GM19035 (cell line): ENCODE results near the gene PSMD3.

ENCODE experiments used
- ATAC-seq: cut with Tn5 transposase; IDR thresholded peaks from one replicate; pipeline ENCODE4 v1.9.1; 2021; ENCODE audit not compliant: unreplicated experiment

PSMD3 gene

DNA sequence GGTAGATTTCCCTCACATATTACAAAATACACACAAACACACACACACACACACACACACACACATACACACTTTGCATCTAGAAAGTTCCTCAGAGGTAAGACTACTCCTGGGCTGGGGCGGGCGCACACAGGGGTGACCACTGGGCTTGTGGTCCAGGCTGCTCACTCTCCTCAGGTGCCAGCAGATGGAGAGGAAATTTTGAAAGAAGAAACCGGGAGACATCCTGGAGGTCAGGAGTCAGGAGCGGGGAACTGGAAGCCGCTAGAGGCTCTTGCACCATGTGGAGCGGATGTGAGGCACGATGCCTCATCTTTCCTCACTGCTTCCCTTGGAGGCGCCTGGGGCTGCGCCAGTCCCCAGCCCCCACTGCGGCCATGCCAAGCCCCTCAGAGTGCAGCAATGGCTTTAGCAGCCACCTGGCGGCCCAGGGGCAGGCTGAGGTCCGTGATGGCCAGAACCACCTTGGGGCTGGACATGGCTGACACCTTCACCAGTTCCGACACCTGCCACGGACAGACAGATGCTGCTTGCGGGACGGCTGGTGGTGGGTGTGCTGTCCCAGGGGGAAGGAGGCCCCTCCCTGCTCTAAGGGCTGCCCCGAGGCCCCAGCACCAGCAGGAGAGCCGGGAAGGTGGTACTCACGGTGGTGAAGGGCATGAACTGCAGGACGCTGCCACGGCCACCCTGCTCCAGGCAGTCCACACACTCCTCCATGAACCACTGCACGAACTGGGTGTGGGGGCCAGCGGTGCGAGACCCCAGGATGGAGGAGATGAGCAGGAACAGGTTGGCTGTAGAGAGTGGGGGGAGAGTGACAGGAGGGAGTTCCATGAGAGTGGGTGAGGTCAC is 38.8 kb downstream of the PSMD3 start:
- ATAC-seq: no peak

DNA sequence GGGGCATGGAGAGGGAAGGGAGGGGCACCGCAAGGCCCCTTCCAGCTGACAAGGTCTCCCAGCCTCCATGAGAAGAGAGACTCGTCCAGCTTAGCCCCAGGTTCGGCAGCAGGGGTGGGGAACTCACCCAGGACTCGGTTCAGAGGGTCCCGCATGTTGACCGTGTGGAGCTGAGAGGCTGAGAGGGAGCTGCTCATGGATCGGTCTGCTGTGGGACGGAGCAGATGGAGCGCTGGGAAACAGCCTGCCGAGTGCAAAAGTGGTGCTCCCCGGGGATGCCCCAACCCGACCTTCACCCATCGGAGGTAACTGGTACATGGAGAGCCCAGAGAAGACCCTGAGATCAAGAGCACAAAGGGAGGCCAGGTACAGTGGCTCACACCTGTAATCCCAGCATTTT is 39.5 kb downstream of the PSMD3 start:
- no peak for ATAC-seq

DNA sequence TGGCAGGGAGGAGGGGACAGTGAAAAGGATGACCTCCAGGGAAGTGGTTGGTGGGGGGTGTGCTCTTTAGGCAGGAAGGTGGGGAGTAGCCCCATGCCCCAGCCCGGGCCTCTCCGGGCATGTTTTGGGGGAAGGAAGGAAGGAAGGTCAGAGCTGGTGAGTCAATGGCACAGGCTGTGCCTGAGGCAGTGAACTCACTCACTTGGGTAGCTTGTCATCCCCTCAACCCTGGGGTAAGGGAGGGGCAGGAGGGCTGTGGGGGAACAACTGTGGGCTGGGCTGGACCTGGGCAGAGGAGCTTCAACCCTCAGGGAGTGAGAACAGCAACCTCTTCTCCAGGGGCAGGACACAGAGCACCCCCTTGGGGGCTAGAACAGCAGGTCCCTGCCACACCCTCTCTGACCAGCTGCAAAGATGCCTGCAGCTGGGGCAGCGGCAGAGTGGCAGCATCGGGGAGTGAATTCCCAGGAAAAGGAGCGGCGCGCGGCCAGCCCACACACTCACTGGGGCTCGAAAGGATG is 40.9 kb downstream of the PSMD3 start:
- no peak for ATAC-seq

DNA sequence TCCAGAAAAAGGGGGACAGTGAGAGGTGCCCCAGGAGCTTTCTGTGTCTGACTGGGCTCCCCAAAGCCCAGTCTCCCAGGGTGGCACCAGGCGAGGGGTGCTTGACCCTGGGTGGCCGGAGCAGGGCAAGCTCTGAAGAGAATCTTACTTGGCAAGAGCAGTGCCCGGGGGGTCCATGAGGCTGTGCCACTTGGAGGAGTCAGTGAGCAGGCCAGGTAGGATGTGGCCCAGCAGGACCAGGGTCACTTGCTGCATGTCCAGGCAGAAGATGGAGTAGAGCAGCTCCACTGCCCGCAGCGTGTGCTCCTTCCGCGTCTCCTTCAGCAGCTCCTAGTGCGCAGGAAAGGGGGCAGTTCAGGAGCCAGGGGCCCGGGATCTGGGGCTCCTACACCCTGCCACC is 41.9 kb downstream of the PSMD3 start:
- ATAC-seq: no peak

DNA sequence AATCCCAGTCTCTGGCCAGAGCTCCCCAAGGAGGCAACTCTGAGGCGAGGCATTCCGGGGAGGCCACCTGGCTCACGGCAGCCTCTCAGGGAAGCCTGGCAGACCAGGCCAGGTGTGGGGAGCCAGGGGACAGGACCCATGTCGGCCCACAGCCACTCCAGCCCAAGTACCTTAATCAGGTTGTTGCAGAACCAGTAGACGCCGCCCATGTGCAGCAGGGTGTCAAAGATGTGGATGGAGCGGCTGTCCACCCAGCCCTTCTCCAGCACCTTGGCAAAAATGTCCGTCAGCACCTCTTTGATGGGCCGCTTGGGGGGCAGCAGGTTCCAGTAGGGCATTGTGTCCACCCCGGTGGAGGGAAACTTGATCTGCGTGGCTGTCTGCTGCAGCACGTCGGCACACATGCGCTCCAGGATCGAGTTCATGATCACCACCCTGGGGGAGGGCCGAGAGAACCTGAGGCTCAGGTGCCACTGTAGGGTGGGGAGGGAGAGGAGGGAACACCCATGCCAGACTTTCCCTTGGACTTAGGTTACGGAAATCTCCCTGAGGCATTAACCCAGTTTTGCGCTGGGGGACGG is 42.4 kb downstream of the PSMD3 start:
- no peak for ATAC-seq

DNA sequence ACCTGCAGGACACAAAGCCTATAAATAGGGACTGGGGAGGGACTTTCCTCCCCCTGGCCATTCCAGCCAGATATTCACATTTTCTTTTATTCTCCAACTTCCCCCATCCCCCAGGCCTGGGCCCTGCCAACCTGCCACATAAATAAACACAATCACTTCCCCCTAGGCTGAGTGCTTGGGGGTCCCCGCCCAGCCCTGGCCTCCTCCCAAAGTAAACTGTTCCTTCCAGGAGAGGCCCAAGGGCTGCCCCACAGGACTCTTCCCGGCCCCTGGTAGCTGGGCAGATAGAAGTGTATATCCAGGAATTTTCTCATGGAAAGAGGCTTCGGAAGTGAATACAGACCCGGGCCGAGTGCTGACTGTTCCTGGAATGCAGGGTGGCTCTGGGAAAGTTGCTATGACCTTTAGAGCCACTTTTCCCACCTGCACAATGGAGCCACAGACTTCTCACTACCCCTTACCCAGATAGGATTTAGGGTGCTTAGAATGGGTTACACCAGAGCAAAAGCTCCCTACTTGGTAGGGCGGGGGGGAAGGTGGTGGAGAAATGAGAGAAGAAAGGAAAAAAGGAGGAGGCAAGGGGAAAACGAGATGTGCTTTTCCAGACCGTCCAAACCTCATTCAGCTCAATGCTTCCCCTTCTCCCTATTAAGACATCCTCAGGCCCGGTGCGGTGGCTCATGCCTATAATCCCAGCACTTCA is 43.1 kb downstream of the PSMD3 start:
- no peak for ATAC-seq

DNA sequence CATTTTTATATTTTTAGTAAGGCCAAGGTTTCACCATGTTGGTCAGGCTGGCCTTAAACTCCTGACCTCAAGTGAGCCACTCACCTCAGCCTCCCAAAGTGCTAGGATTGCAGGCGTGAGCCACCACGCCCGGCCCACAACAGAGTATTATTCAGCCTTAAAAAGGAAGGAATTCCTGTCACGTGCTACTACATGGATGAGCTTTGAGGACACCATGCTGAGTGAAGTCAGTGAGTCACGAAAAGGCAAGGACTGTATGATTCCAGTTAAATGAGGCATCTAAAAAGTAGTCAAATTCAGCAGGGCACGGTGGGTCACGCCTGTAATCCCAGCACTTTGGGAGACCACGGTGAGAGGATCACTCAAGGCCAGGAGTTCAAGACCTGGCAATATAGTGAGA is 44.3 kb downstream of the PSMD3 start:
- no peak for ATAC-seq

DNA sequence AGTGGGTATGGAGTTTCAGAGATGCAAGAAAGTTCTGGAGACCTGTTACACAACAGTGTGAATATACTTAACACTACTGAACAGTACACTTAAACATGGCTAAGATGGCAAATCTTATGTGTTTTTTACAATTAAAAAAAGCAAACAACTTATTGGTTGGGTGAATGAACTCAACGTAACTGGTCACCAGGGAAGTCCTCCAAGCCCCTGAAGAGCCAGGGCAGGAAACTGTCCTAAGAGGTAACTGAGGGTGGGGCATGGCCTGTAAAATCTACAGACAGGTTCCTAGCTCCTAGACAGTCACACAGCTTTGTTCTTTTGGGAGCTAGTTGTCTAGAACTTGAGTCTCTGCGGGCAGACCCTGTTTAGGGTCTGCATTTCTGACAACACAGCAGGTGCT is 45.0 kb downstream of the PSMD3 start:
- no peak for ATAC-seq

DNA sequence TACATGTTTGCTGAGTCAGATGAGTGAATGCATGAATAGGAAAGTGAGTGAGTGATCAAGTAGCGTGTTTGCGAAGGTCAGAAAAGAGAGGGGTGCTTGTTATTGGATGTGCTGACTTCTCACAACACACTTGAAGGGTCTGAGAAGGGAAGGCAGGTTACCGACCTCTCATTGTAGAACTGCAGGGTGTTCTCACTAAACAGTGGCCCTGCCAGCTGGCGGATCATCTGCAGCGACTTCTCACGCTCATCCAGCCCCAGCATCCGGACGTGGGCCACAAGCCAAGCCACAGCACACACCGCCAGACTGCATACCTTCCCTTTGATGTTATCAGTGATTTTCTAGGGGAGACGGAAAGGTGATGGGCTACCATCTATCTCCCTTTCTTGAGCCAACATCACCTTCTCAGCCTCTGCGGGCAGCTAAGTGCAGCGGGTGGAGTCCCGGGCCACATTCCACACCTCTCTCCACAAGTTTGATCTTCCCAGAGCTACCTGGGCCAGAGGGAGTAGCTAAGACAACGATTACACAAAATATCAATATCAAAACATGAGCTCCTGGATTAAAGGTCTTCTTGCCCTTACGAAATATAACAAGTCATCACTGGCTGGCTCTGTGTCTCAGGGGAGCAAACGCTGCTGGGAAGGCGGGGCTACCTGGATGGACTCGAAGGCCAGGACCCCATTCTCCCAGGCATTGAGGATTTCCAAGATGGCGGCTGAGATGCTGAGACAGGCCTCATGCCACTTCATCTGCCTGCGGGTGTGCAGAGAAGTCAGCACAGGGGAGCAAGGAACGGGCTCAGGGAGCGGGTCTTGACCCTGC is 45.6 kb downstream of the PSMD3 start:
- no peak for ATAC-seq

DNA sequence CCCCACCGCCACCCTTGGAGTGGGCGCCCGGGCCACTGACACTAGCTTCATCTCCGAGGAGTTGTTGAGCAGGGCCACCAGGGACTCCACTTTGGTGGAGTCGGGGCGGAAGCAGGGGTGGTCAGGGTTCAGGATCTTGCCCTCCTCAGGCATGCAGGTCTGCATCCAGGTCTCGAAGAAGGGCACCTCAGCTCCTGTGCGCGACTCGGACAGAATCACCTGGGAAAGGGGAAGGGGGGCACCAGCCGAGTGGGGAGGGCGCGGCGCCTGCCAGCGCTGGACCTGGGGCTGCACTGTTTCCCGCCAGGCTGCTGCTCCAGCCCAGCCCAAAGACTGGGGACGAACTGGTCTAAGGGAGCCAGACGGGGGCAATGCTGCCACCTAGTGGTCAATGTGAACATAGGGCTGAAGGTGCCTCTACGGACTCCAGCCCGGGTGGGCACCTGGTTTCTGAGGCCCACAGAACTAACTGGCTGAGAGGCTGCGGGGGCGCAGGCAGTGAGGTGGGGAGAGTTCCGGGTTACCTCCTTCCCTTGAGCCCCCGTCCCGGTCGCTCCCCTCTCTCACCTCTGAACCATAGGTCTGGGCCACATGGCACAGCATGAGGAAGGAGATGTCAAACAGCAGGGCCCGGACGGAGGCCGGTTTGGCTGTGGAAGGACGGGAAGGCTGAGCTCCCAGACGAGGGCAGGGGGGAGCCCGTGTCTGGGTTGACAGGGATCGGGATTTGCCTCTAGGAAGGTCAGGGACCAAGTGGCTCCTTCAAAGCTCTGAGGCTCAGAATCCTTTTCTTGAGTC is 46.4 kb downstream of the PSMD3 start:
- no peak for ATAC-seq

DNA sequence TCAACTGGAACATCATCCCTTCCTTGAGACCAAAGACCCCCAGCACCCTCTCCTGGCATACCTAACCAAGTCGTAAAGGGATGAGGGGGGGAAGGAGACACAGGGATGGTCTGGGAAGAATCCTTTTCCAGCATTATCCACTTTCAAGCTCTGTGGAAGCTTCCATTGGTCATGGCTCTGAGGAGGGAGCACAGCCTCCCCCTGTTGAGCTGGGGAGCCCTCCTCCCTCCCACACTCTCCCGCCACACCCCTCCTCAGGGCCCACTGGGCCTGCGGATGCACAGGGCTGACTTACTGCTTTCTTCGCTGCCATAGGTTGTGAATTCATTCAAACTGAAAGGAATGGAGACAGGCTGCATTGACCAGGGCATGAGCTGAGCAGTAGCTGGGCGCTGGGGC is 47.0 kb downstream of the PSMD3 start:
- no peak for ATAC-seq

DNA sequence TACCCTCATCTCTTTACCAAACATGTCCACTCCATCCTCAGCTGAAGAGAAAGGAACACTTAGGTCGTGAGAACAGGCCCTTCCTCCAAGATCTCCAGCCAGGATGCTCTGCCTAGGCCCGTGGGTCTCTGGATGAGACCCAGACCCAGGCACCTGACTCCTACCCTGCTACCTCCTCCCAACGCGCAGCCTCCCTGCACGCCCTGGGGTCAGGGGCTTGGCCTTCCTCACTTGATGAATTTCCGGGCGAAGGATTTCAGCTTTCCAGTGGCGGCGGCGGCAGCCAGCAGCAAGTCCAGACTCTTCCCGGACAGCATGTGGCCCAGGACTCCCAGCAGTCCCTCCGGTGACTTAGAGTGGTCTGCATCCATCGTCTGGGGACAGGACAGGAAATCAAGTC is 48.0 kb downstream of the PSMD3 start:
- no peak for ATAC-seq

DNA sequence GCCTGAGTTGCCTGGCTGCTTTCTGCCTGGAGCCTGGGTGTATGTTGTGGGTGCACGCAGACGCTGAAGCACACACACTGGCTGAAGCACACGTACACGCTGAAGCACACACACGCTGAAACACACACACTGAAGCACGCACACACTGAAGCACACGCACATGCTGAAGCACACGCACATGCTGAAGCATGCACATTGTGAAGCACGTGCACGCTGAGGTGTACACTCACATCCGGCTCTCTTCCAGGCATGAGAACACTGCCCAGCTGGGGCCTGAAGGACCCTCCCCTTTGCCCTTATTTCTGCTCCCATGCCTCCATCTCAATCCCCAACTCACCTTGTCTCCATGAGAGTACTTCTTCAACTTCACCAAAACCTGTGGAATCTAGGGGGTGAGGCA is 51.1 kb downstream of the PSMD3 start:
- ATAC-seq: no peak

DNA sequence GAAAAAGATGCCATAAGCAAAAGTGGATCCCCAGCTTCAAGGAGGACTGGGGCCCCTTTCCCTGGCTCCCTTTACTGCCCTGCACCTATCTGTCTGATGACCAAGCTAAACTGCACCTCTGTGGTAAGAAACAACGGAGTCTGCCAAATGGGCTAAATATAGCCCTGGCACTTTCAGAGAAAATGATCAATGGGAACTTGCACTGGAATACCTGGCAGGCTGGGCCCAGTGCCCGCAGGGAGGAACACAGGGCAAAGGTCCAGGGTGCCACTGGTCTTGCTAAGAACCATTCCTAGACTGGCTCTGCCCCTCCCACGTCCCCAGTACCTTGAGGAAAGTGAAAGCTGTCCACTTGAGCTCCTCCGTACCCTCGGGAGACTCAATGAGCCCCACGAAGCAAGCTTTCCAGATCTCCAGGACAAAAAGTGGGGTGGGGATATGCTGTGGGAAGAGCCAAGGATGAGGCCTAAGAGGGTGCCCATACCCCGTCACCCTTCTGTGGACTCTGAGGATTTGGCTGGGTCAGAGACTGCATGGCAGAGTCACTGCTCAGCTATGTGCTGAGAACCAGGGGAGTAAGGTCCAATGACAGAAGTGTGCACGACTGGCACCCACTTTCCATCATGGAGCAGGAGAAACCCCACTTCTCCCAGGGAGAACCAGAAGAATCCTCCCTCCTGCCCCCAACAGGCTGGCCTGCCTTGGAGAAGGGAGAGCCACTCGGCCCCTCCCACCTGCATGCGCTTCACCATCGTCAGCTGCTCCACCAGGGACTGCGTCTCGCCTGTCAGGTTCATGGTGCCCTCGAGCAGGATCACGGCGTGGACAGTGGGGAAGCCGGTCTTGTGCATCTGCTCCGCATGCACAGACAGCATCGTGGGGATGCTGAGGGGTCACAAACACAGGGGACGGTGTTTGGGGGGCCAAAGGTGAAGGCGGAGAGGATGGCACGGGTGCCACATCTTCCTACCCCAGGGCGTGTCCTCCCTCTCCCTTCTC is 52.0 kb downstream of the PSMD3 start:
- no peak for ATAC-seq

DNA sequence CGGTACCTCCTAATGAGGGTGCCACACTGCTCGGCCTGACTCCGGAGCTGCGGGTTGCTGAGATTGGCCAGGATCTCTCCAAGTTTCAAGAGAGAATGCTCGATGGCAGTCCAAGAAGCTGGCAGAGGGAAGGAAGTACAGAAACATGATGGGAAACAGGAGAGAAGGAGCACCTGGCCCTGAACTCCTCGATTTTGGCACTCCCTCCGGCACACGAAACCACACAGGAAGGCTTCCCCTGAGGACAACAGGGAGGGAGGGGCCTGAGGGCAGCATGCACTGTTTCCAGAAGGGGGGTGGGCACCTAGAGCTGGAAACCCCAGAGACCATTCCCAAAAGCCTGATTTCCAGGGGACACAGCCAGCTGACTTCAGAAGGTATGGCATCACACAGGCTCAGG is 52.7 kb downstream of the PSMD3 start:
- ATAC-seq: no peak

DNA sequence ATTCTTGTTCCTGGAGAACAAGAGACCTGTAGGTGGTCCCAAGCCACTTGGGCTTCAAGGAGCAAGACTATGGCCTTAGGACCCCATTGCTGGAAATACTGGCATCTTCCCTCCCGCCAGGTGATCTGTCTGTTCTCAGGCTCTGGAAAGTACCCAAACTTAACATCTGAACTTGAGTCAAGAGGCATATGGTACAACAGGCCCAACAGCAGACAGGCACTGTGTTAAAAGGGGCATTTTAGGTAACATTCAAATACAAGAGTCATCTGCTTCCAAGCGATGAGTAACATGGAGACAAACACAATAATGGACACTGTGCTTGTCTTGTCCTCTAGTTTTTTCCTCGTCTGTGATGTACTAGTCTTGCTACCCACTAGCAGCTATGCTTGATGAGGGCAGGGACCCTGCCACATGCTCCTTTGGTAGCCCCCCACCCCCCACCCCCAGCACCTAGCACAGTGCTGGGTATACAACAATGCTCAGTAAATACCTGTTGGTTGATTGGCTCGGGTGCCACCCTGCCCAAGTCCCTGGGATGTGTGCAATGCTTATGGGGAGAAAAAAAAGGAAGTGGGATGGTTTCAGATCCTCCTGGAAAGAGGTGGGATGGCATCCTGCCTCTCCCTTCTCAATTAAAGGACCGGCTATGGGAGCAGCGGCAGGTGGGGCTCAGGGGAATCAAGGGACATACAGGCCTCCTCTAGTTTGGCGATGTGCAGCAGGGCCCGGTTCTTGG is 54.0 kb downstream of the PSMD3 start:
- ATAC-seq: no peak

DNA sequence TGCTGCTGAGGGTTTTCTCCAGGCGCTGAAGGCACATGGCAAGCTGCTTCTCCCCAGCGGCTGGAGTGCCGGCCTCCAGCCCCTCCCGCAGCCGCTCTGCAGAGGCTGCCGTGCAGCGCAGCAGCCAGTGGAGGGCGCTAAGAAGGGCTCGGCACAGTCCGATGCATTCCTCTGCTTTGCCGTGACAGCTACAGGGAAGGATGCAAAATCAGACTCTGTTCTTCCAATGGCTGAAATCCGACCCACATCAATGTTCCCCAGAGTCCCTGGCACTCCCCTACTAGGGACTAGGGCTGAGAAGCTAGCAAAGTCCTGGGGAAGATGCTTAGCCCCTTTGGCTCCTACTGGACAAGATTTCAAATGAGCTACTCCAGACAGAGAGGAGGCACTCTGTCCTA is 54.6 kb downstream of the PSMD3 start:
- ATAC-seq: no peak

DNA sequence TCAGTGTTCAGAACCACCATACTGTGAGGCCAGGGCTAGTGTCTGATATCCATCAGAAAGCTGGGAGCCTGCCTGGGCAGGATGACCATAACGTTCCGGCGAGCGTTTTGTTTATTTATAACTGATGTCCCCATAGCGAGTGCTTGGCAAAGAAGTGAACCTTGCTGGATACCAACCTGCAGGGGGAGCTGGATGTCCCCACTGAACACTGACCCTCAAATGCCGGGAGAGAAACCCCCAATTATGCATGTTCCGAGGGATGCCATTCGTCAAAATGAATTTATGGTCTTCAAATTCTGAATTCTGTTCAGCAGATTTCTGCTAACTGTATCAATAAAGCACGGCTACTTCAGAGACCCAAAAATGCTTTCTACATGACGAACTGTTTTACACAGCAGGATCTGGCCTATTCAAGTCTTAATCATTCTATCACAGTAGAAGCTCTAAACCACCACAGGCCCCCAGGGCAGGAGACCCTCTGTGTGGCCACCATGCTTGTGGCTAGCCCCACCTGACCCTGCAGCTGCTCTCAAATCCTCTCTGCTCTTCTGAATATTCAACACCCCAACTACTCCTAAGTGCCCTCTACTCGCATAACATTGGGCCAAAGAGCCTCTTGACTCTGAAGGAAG is 58.4 kb downstream of the PSMD3 start:
- no peak for ATAC-seq
